Activated CD8-positive, alpha-beta memory T cell treated with anti-CD3 and anti-CD28 coated beads, Interleukin-2, amount 50 U/mL, for 1 hour (primary cell): ENCODE measurements around the gene HACD3.
"Not testable (repeated sequence)": the region's sequence is repeated elsewhere in the genome, so short reads cannot be mapped to it uniquely, and the experiment has no call there.

Experiments
- DNase-seq: peaks from one replicate; pipeline ENCODE4 v3.0.0-alpha.2; 2020; ENCODE audit errors: extremely low read depth

The HACD3 gene

DNA sequence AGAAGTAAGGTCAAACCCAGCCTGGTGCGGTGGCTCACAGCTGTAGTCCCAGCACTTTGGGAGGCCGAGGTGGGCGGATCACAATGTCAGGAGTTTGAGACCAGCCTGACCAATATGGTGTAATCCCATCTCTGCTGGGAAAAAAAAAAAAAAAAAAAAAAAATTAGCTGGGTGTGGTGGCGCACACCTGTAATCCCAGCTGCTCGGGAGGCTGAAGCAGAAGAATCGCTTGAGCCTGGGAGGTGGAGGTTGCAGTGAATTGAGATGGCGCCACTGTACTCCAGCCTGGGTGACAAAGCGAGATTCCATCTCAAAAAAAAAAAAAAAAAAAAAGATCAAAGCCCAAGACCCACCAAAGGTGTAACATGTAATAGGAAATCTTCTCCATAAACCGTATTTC, 19.0 kb downstream of the HACD3 start:
- not testable (repeated sequence) for DNase-seq

DNA sequence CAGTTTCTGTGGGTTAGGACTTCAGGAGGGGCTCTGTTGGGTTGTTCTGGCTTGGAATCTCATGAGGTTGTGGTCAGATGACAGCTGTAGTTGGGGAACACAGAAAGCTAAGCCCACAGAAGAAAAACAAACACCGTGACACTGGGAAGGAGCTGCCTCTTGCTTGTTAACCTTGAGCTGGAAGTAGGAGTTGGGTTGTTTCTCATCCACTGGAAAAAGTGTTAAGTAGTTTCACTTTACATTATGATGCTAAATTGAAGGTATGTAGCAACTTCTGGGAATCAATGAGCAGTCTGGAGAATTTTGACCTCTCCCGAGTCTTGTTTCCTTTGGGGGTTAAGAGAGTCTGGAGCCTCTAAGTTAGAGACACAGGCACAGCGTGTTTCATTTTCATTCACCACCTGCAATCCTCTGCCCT, 20.4 kb downstream of the HACD3 start:
- no peak for DNase-seq

DNA sequence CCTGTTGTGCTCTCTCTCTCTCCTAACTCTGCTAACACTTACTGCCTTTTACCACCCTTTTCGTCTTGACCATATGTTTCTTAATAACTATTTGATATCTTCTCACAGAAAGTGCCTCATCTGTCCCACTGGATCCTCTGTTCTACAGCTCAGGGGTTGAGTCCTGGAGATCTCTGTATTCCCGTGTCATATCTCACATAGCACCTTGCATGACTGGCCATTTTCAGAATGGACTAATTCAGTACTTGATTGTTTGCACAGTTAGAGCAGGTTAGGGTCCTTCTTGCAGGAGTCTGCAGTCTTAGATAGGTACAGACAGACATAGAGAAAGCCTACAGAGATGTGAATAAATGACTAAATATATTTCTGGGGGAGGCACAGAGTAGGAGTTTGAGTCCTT, 20.9 kb downstream of the HACD3 start:
- DNase-seq = no peak

DNA sequence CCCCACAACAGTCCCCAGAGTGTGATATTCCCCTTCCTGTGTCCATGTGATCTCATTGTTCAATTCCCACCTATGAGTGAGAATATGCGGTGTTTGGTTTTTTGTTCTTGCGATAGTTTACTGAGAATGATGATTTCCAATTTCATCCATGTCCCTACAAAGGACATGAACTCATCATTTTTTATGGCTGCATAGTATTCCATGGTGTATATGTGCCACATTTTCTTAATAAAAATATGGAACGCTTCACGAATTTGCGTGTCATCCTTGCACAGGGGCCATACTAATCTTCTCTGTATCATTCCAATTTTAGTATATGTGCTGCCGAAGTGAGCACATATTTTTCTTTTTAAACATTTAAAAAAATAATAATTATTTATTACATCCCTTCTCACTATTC, 22.6 kb downstream of the HACD3 start:
- DNase-seq = not testable (repeated sequence)

DNA sequence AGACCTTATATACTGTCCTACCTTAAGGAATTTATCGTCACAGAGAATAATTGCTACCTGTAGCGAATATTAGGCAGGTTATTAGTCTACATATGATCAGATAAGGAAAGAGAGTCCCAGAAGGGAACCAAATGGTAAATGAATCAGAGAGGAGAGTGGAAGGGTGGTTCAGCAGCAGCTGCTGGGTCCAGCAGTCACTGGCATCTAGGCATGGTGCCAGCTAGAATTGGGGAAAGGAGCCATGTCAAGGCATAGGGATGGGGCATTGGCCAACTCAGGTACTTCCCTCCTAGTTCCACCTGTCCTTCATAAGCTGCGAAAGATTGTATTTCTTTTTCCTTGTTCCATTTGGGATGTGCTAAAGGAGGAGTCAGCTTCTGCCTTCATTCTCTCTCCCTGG, 23.4 kb downstream of the HACD3 start:
- no peak for DNase-seq

DNA sequence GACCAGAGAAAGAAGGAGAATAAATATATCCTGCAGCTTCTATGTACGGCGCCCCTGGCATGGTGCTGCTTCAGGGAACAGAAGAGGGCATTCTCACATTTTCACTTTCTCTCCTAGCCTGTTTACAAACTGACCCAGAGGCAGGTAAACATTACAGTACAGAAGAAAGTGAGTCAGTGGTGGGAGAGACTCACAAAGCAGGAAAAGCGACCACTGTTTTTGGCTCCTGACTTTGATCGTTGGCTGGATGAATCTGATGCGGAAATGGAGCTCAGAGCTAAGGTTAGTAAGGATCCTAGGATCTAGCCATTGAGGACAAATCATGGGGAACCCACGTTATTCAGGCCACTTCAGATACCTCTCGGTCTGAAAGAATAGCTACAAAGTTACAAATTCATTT, 26.4 kb downstream of the HACD3 start:
- no peak for DNase-seq

DNA sequence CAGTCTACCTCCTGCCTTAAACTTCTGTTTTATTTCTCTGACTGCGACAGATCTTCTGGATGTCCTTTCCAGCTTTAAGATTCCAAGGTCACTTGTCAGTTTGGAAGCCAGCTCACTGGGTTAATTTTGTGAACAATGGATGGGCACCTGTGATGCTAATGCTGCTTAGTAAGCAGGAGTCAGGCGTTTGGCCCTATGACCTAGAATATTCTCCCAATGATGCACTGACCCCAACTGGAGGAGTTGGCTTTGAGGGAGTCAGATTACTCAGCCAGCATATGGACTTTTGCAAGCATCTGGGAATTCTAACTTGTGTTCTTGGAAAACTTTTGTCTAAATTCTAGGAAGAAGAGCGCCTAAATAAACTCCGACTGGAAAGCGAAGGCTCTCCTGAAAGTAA, 28.1 kb downstream of the HACD3 start:
- no peak for DNase-seq

DNA sequence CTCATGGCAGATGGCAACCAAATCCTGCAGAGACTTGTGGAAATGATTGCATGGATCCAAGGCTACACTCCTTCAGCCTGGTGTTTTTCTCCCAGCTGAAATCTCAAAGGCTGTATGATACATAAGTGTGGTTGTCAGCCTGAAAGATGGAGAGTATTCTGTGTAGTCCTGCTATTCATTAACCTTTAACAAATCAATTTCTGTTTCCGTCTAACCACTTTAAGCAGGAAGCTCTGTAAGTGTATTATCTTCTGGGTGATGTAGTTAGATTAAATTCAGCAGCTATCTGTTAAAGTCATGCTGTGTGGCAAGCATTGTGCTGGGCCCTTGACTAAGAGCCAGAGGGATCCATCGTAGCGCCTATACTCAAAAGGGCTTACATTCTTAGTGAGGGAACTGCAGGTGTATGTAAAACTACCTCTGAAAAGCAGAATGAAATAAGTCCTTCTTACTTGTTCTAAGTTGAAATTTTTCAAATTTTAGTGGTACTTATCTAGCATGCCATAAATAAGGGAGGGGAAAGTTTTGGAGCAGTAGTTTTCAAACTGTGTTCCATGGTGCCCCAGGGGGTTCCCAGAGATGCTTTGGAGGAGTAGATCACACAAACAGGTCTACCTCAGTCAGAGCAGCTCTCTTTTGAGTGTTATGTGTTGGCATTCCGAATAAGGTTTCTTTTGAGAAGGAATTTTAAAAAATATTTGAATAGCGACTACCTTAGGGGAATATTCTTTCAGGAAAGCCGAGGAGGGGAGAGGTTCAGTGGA, 28.9 kb downstream of the HACD3 start:
- no peak for DNase-seq

DNA sequence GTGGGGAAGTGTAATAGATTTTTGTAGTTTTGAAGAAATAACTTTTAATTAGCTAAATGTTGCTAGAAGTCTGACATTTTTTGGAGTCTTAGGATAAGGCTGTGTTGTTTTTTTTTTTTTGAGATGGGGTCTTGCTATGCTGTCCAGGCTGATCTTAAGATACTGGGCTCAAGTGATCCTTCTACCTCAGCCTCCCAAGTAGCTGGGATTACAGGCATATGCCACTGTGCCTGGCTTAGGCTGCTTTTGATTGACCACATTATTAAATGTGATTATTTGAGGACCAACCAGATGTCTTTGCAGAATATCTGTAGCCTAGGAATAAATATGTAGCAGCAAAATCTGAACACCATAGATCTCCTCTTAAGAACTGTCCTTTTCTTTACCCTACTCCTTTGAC, 29.7 kb downstream of the HACD3 start:
- DNase-seq = no peak

DNA sequence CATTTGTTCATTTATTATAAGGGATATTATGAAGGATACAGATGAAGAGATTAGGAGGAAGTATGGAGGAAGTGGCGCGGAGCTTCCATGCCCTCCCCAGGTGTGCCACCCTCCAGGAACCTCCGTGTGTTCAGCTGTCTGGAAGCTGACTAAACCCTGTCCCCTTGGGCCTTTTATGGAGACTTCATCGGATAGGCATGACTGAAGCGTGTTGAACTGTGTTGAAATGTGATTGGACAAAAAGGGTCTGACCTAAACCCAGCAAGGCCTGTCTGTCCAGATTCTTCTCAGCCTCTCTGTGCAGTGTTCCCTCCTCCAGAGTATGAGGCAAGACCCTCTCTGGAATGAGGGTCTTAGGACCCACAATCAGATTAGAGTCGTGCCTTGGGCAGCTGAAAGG, 31.7 kb downstream of the HACD3 start:
- no peak for DNase-seq

DNA sequence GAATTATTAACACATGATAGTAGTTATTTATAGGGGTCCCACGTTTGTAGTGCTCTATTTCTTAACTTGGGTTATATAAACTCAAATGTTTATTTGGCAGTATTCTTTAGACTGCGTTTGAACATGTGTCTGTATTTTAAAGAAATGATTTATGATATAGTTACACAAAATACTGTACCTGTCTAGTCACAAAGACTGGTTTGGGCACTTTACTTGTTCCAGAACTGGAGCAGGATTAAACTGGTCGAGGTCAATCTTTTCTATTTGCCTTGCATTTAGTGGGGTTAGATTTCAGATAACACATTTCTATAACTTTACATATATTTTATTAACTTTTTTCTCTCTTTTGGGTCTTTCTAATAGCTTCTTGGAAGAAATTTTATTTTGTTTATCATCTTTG, 39.5 kb downstream of the HACD3 start:
- DNase-seq = no peak

DNA sequence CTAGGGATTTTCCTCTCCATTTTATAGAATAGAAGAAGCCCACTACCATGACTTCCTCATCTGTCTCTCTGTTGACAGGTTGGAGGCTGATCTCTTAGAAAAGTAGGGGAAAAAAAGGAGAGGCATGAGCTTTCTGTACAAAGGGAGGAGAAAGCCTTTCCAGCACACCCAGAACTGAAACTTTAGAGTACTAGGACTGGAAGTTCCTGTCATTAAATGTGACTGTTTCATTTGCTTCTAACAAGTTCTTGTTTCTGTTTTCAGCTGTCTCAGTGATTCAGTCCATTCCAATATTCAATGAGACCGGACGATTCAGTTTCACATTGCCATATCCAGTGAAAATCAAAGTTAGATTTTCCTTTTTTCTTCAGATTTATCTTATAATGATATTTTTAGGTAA, 41.7 kb downstream of the HACD3 start:
- no peak for DNase-seq

DNA sequence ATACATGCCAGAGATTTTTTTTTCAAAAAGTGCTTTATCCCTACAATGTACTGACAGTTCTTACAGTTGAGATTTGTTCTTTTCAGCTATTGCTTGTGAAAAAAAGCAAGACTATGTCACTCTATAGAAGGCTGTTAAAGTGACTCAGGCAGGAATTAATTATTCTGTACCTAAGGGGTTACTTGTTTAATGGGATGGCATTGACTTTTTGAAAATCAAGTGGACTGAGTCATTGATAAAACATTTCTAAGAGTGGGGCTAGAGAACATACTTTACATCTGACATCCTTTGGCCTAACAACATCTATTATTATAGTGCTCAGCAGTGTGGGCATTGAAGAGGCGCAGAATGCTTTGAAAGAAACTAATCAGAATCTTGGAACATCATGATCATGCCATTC, 46.4 kb downstream of the HACD3 start:
- no peak for DNase-seq

DNA sequence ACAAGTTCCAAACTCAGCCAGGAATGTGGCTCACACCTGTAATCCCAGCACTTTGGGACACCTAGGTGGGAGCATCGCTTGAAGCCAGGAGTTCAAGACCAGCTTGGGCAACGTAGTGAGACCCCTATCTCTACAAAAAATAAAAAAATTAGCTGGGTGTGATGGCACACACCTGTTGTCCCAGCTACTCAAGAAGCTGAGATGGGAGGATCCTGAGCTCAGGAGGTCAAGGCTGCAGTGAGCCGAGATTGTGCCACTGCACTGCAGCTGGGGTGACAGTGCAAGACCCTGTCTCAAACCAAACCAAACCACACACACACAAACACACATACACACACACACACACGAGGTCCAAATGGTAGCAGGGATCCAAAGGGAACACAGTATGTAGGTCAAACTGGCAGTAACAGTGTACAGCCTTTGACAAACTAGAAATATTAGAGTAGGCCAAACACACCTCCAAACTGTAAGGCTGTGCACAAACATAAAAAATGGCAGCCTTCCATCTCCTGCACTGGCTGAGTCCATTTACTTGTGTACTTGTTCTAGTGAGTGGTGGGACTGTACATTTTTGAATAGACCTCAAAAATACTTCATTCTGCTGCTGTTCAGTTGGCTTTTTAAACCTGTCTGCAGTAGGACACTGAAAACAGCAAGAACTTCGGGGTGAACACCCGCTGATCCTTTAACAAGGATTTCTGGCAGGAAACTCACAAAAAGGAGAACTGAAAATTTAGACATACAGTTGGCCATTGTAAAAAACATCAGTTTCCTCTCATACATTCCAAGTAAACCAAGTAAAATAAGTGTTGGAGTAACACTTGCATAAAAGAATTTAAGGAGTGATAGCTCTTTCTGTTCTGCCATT, 47.1 kb downstream of the HACD3 start:
- no peak for DNase-seq

DNA sequence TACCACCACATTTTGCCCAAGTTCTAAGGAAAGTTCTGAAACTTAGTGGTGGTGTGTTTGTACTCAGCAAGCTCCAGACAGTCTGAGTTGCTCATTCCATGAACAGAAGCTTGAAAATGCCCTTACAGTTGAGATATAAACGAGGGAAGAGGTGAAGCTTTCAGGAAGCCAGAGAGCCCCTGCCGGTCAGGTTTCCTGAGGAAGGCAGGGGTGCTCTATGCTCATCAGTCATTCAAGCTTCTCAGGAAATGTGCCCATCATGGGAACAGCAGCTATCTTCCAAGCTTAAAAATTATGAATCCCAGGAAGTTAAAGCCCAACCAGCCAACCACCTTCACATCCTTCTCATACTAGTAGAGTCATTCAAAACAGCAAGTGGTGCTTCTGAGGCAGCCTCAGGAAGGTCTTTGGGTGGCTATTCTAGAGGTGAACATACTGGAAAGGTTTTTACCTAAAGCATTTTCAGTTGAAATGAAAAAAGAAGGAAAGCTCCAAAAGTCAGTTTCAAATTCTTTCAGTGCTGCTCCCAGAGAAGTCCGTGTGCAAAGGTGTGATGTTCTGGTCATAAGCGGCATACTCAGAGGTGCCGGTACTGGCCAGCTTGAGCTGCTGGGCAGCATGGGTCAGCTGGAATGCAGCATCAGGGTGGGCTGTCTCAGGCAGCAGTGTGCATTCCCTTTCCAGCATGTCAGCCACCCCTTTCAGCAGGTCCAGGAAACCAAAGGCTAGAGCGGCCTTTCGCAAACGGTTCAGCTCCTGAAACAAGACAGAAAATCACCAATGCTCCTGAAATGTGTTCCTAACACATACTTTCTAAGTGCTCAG, 48.9 kb downstream of the HACD3 start:
- no peak for DNase-seq

DNA sequence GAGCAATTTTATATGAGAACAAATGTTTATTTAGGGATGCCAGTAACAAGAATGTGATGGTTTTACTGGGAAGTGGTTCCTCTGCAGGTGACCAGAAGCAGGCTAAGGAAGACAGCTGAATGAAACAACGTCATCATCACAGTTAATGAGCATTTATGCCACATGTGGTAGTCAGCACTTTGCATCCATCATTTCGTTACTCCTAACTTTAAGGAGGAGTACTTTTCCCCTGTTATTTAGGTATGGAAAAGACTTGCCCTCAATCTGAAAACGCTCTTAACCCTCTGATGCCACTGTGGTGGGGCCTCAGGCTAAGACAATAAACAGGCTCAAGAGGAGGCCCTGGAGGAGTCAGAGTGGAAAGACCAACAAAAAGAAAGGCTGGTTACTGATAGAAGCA, 49.5 kb downstream of the HACD3 start:
- no peak for DNase-seq

DNA sequence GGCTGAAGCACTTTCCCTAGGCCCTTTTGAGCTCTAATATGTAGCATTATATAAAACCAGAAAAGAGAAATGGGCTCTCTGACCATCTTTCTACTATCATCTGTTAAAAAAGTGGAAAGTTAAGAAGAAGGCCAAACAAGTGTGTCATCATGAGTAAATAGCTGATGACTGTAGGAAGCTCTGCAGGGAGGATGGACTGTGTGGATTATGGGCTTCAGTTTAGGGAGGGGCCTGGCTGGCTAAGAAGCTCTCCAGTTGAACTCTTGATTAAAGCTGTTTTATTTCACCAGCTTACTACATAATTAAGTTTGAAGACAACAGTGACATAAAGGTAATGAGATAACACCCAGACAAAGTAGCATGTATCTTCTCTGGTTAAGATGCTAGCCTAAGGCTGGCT, 50.0 kb downstream of the HACD3 start:
- DNase-seq = no peak

DNA sequence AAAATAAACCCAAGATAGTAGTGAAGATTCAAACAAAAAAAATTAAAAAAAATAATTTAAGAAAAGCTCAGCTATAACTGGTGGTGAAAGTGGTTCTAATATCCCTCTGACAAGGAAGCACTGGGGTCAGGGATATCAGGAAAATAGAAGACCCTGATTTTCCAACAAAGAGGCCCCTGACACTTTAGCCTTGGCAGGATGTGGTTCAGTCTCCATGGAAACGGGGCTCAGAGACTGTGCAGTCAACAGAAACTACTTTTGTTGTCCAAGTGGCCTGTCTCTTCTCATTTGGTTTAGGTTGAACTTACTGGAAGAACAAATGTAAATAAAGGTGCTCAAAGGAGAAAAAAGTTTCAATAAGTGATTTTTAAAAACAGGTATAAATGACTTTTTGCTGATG, 53.4 kb downstream of the HACD3 start:
- peak; percentile 7 for DNase-seq

DNA sequence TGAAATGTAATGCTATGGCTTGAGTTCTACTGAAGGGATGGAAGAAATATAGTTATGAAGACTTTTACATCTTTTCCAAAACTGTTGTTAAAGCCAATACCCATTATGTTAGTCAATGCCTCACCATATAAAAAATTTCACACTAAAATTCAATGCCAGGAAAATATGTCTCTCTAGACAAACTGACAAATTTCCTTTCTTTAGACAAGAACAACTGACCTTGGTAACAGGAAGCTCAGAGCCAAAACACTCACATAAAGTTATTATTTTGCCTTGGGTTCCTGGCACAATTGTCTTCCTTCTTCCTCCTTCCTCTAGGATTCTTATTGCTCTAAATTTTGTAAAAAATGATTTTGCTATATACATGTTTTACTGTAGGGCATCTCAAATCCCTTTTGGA, 54.0 kb downstream of the HACD3 start:
- no peak for DNase-seq

DNA sequence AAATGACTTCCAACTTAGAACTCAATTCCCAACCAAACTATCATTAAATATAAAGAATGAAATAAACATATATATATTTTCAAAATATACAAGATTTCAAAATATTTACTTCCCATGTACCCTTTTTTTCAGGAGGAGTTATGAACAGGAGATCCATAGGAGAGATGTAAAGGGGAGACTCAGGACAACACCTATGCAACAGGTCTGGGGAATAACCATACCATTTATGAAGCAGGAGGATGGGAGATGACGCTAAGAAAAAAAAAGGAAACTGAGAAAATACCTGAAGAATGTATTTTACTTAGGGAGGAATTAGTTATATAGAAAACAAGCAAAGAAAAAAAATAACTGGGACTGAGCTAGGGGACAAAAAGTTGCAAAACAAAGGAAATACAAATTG, 56.8 kb downstream of the HACD3 start:
- no peak for DNase-seq

DNA sequence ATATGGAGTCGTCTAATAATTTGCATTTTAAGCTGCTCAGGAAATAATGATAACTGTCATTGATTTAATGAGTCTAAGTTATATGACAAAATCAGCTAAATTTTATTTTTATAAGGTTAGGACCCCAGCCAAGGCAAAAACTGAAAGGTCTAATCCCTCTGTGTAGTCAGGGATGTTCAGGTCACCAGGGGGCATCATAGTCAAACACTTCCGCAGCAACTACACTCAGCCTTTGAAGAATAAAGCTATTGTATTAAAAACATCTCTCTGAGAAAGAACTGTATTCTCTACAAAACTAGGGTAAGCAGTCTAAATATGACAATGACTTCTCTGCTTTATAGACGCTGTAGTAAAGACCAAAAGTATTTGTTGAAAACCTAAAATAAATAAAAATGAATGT, 65.7 kb downstream of the HACD3 start:
- no peak for DNase-seq

DNA sequence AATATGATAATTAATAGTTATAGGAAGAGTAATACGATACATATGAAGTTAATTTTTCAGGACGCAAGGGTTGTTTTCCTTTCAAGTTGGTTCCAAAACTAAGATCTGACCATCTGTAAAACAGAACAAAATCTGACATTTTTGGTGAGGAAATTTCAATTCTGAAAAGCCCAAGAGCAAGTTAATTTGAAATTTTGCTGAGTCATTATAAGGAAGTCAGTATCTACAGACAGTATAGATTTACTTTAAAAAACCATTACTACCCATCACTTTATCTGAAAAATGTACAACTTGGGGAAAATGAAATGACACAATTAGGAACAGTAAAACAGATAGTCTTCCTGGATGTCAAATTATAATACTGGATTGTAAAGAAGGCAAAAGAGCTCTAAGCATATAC, 68.2 kb downstream of the HACD3 start:
- DNase-seq = no peak
